Mesothelial cell of epicardium (in vitro differentiated cells): ENCODE results near the gene CALML3. TPM values are rescaled to one million over a fixed set of nuclear protein-coding genes. Genes with fewer than 3 reads are reported as not detected.
A peak's percentile ranks its signal among the peaks of the same experiment; 100 is the strongest.

Experiments
- DNase-seq, 2 experiments: peaks; one replicate each; pipeline ENCODE4 v3.0.0; 2021; ENCODE audit warnings: low spot score in 2 of 2; ENCODE audit not compliant: unreplicated experiment in 2 of 2
- H3K27ac Mint-ChIP-seq: 2 replicates; pipeline ENCODE4 v1.8.0; 2021; ENCODE audit warnings: mixed read lengths
- H3K27me3 Mint-ChIP-seq: 2 replicates; pipeline ENCODE4 v1.8.0; 2021; ENCODE audit warnings: low read depth, mixed read lengths
- H3K36me3 Mint-ChIP-seq: 2 replicates; pipeline ENCODE4 v1.8.0; 2021; ENCODE audit warnings: mixed read lengths
- H3K4me1 Mint-ChIP-seq: 2 replicates; pipeline ENCODE4 v1.8.0; 2021; ENCODE audit warnings: mixed read lengths
- H3K4me3 Mint-ChIP-seq: 2 replicates; pipeline ENCODE4 v1.8.0; 2021; ENCODE audit warnings: mild to moderate bottlenecking, moderate library complexity, mixed read lengths
- H3K9me3 Mint-ChIP-seq: 2 replicates; pipeline ENCODE4 v1.8.0; 2021; ENCODE audit warnings: mixed read lengths
- total RNA-seq: library from RNA; stranded (reverse); gene quantifications from 3 replicates; pipeline ENCODE4 v1.2.1, GENCODE V29; 2021
- TF ChIP-seq, protein P1 (sequence below): fragments of 200-600 bp; sonication (generic); IDR thresholded peaks from one replicate; pipeline ENCODE4 v1.5.0; 2021; ENCODE audit warnings: antibody characterized with exemption; ENCODE audit not compliant: unreplicated experiment

CALML3 gene
- total RNA-seq, 1 donor from 2014 or later = 0.07 TPM

GRCh38 chr10:5510281-5511072 lies 14.3 kb upstream of the CALML3 start:
- H3K27ac Mint-ChIP-seq = peak overlapping the region; percentile 75
- TF ChIP-seq, protein P1, sequence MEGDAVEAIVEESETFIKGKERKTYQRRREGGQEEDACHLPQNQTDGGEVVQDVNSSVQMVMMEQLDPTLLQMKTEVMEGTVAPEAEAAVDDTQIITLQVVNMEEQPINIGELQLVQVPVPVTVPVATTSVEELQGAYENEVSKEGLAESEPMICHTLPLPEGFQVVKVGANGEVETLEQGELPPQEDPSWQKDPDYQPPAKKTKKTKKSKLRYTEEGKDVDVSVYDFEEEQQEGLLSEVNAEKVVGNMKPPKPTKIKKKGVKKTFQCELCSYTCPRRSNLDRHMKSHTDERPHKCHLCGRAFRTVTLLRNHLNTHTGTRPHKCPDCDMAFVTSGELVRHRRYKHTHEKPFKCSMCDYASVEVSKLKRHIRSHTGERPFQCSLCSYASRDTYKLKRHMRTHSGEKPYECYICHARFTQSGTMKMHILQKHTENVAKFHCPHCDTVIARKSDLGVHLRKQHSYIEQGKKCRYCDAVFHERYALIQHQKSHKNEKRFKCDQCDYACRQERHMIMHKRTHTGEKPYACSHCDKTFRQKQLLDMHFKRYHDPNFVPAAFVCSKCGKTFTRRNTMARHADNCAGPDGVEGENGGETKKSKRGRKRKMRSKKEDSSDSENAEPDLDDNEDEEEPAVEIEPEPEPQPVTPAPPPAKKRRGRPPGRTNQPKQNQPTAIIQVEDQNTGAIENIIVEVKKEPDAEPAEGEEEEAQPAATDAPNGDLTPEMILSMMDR = no peak
- no peaks in the 10 kb centered on the region for H3K9me3 Mint-ChIP-seq
- no peaks in the 10 kb centered on the region for H3K27me3 Mint-ChIP-seq
- peaks cover 63% of the 10 kb centered on the region for H3K4me1 Mint-ChIP-seq
- H3K4me3 Mint-ChIP-seq = no peak overlapping the region
- no peaks in the 10 kb centered on the region for H3K36me3 Mint-ChIP-seq
- no peak for DNase-seq

GRCh38 chr10:5511231-5511884 lies 13.4 kb upstream of the CALML3 start:
- H3K36me3 Mint-ChIP-seq = no peaks in the 10 kb centered on the region
- H3K4me1 Mint-ChIP-seq = peaks cover 60% of the 10 kb centered on the region
- DNase-seq = no peak
- no peaks in the 10 kb centered on the region for H3K27me3 Mint-ChIP-seq
- no peaks in the 10 kb centered on the region for H3K9me3 Mint-ChIP-seq
- H3K4me3 Mint-ChIP-seq = no peak overlapping the region
- TF ChIP-seq, protein P1 = no peak
- H3K27ac Mint-ChIP-seq = no peak overlapping the region

- no peaks in the 10 kb centered on the region for H3K36me3 Mint-ChIP-seq
- H3K27ac Mint-ChIP-seq = peak overlapping the region; percentile 27
- DNase-seq = no peak
- H3K4me3 Mint-ChIP-seq = no peak overlapping the region
- peaks cover 55% of the 10 kb centered on the region for H3K4me1 Mint-ChIP-seq
- H3K9me3 Mint-ChIP-seq = no peaks in the 10 kb centered on the region
- no peaks in the 10 kb centered on the region for H3K27me3 Mint-ChIP-seq
- TF ChIP-seq, protein P1 = no peak
These were observed 12.9 kb upstream of the CALML3 start for GRCh38 chr10:5511885-5512280.

DNA sequence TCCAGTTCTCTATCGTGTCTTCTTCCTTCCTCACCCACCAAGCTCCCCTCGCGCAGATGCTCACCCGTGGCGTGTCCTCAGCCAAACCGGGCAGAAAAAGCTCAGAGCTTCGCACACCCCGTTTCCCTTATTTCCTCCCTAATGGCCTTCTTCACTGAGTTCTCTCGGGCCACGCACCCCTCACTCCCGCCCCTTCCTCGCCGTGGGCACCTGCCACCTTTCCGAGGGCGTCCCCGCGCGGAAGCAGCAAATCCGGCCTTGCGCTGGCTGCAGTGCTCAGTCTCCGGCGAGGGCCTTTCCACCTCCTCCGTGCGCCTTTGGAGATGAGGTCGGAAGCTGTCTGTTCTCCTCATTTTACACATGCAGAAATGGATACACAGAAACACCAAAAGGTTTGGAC lies 12.4 kb upstream of the CALML3 start:
- no peaks in the 10 kb centered on the region for H3K27me3 Mint-ChIP-seq
- H3K4me1 Mint-ChIP-seq = peaks cover 51% of the 10 kb centered on the region
- DNase-seq = no peak
- TF ChIP-seq, protein P1 = no peak
- no peaks in the 10 kb centered on the region for H3K36me3 Mint-ChIP-seq
- H3K4me3 Mint-ChIP-seq = no peak overlapping the region
- H3K9me3 Mint-ChIP-seq = no peaks in the 10 kb centered on the region
- H3K27ac Mint-ChIP-seq = peak overlapping the region; percentile 27

- no peaks in the 10 kb centered on the region for H3K9me3 Mint-ChIP-seq
- DNase-seq = no peak
- TF ChIP-seq, protein P1 = no peak
- H3K27me3 Mint-ChIP-seq = no peaks in the 10 kb centered on the region
- H3K27ac Mint-ChIP-seq = no peak overlapping the region
- peaks cover 49% of the 10 kb centered on the region for H3K4me1 Mint-ChIP-seq
- H3K36me3 Mint-ChIP-seq = no peaks in the 10 kb centered on the region
- H3K4me3 Mint-ChIP-seq = no peak overlapping the region
These were observed 11.7 kb upstream of the CALML3 start for GRCh38 chr10:5512881-5513612.
